Measurements from ENCODE around the gene UACA. TPM values are rescaled to one million over a fixed set of nuclear protein-coding genes. Genes with fewer than 3 reads are reported as not detected.

UACA gene
- total and polyA plus RNA-seq, 2 donors (not counting 3 experiments of a cell fraction or from before 2014, with no cell fraction given): 167 to 292 TPM

- H3K4me3 ChIP-seq (replicated peaks in 1 of 3; ENCODE audit: insufficient read depth in 1 of 3, low read depth in 1 of 3, low read length in 3 of 3): no peak overlapping the region
- H3K9ac ChIP-seq (replicated peaks; ENCODE audit: extremely low read depth, insufficient read depth, low read length): no peak overlapping the region
- ChIA-PET POLR2A (no interaction called here), CTCF (interaction anchor here (0.7 to 2.9 kb wide), 4 partner anchors 15 to 115 kb away, joined by 3 to 18 read pairs (median 4); no protein-coding TSS in a partner anchor)
- no peaks in the 10 kb centered on the region for H3K27me3 ChIP-seq (ENCODE audit: control insufficient read depth in 2 of 2, insufficient read depth in 2 of 2, low read length in 2 of 2)
- no peaks in the 10 kb centered on the region for H3K36me3 ChIP-seq (ENCODE audit: control insufficient read depth in 2 of 2, extremely low read depth in 1 of 2, insufficient read depth in 2 of 2, low read length in 2 of 2)
- no peak overlapping the region for H3K27ac ChIP-seq (ENCODE audit: insufficient read depth, low read depth, low read length)
- TF ChIP-seq MYC (IDR thresholded peaks at IDR 0.05; ENCODE audit: low read depth, low read length): no peak
- no peak for TF ChIP-seq CTCF (IDR thresholded peaks at IDR 0.05; ENCODE audit: extremely low read depth in 1 of 2, insufficient read depth in 1 of 2, low read depth in 1 of 2, low read length in 2 of 2)
- TF ChIP-seq GATA2 (IDR thresholded peaks at IDR 0.05; ENCODE audit: insufficient read depth, insufficient read length, low read depth, low read length): no peak
- no peak for TF ChIP-seq JUN (IDR thresholded peaks at IDR 0.05; ENCODE audit: borderline replicate concordance, insufficient read depth, insufficient read length, low read depth)
- no peak for TF ChIP-seq POLR2AphosphoS5 (IDR thresholded peaks at IDR 0.05; ENCODE audit: insufficient read depth, low read depth, low read length)
- H3K4me2 ChIP-seq (ENCODE audit: insufficient read depth, low read length): no peak overlapping the region
- FAIRE-seq (no peak), DNase-seq (ENCODE audit: low read depth, low spot score) (no peak)
- H4K20me1 ChIP-seq (replicated peaks; ENCODE audit: control insufficient read depth, extremely low read depth, insufficient read depth, low read length): no peaks in the 10 kb centered on the region
- peaks cover 44% of the 10 kb centered on the region for H3K4me1 ChIP-seq (ENCODE audit: control insufficient read depth, extremely low read depth, insufficient read depth, low read length)
- no peaks in the 10 kb centered on the region for H3K9me1 ChIP-seq (replicated peaks; ENCODE audit: control insufficient read depth, extremely low read depth, insufficient read depth, low read length)
- dilution Hi-C loops (cut with MboI; ENCODE audit: extremely low pct_ligation_motif_present, low sequenced_read_pairs) (no loop called here), intact Hi-C loops (cut with micrococcal nuclease) (loop anchor here (10.0 kb wide), 1 partner anchor 702 kb away; the partner anchor contains the start of gene TLE3)
- no peak overlapping the region for H2AFZ ChIP-seq (ENCODE audit: low read depth, low read length)
- BruUV-seq (replicated peaks): no TSS peak
- no peaks in the 10 kb centered on the region for H3K79me2 ChIP-seq (ENCODE audit: control insufficient read depth, insufficient read depth, low read length)
- no peaks in the 10 kb centered on the region for H3K9me3 ChIP-seq (replicated peaks; ENCODE audit: control insufficient read depth, insufficient read depth, low read length)
Observed at GRCh38 chr15:70796516-70797310, 33.4 kb upstream of the UACA start.
